Esophagus squamous epithelium (tissue), 5 donors: ENCODE results near the gene CASS4. TPM values are rescaled to one million over a fixed set of nuclear protein-coding genes. Genes with fewer than 3 reads are reported as not detected.
A peak's percentile ranks its signal among the peaks of the same experiment; 100 is the strongest.

ENCODE experiments used
- DNase-seq: peaks from one replicate; lab custom pipeline; 2025; lab: John Stamatoyannopoulos, UW
- H3K27ac ChIP-seq, 4 donors: fragments of 200-600 bp; sonication (generic); one replicate each; pipeline ENCODE4 v1.5.1; 2016 to 2019; ENCODE audit warnings: mild to moderate bottlenecking in 1 of 4
- H3K27me3 ChIP-seq, 4 donors: fragments of 200-600 bp; sonication (generic); 1 replicate in 3 of 4; 2 replicates in 1 of 4; pipeline versions ENCODE4 v1.5.1 to v1.6.0; 2017 to 2021; ENCODE audit warnings: antibody characterized with exemption in 1 of 4
- H3K36me3 ChIP-seq, 3 donors: fragments of 200-600 bp; sonication (generic); one replicate each; pipeline ENCODE4 v1.5.1; 2016 to 2019
- H3K4me1 ChIP-seq, 3 donors: fragments of 200-600 bp; sonication (generic); one replicate each; pipeline ENCODE4 v1.5.1; 2017 to 2019
- H3K4me3 ChIP-seq, 4 donors: fragments of 200-600 bp; sonication (generic); 1 replicate in 3 of 4; 2 replicates in 1 of 4; pipeline ENCODE4 v1.5.1; 2016 to 2019; ENCODE audit warnings: mild to moderate bottlenecking in 2 of 4, moderate library complexity in 1 of 4
- H3K9me3 ChIP-seq, 3 donors: fragments of 200-600 bp; sonication (generic); one replicate each; pipeline ENCODE4 v1.5.1; 2016 to 2019
- CTCF ChIP-seq, 6 experiments: fragments of 450-650 bp in 4 of 6; fragments of 200-600 bp in 2 of 6; sonication (generic) in 2 of 6; IDR thresholded peaks; one replicate each; pipeline ENCODE4 v1.5.1; 2016 to 2019; ENCODE audit warnings: antibody characterized with exemption in 6 of 6, mild to moderate bottlenecking in 4 of 6, moderate library complexity in 4 of 6
- POLR2A ChIP-seq, 4 donors: fragments of 450-650 bp; IDR thresholded peaks; one replicate each; pipeline ENCODE4 v1.6.1; 2017; ENCODE audit warnings: antibody characterized with exemption in 4 of 4, mild to moderate bottlenecking in 4 of 4, moderate library complexity in 3 of 4
- WGBS, 2 donors: methylation state at CpG; one replicate each; pipeline ENCODE4 v1.1.5; 2018; 5-methylcytosine and 5-hydroxymethylcytosine counted together
- intact Hi-C: fragments of 100-400 bp; cut with DNase I; formaldehyde crosslinking; loops from one replicate; pipeline ENCODE4 v1.15.0; 2022
- total RNA-seq, 4 donors: library from RNA; depleted of rRNA; stranded (reverse); fragments of >200 nt; gene quantifications; one replicate each; pipeline ENCODE4 v1.1.0, GENCODE V29; 2016
- donor health status: DM: yes; HTN: yes; CAD: no.

The CASS4 gene
- total RNA-seq, 4 donors from 2014 or later: 0.22 to 1.3 (median 0.63) TPM

GRCh38 chr20:56461576-56461975 is 49.5 kb downstream of the CASS4 start:
- no peaks in the 10 kb centered on the region for H3K36me3 ChIP-seq
- H3K9me3 ChIP-seq: no peaks in the 10 kb centered on the region
- intact Hi-C loops: loop anchor here (10.0 kb wide), 1 partner anchor 67 kb away; the partner anchor contains the start of genes AURKA and CSTF1
- H3K27ac ChIP-seq: no peak overlapping the region
- no peaks in the 10 kb centered on the region for H3K27me3 ChIP-seq
- H3K4me3 ChIP-seq: no peak overlapping the region
- peaks cover 0 to 4% (median 0%) of the 10 kb centered on the region in 3 donors for H3K4me1 ChIP-seq
- no peak for TF ChIP-seq POLR2A (IDR thresholded peaks at IDR 0.05)
- no peak for TF ChIP-seq CTCF (IDR thresholded peaks at IDR 0.05)
- WGBS, 2 donors: 59 to 70% methylated on average over 3 of the region's 3 CpGs
- no peak for DNase-seq

GRCh38 chr20:56463428-56463827 is 51.4 kb downstream of the CASS4 start:
- no peaks in the 10 kb centered on the region for H3K36me3 ChIP-seq
- no peak for TF ChIP-seq POLR2A (IDR thresholded peaks at IDR 0.05)
- TF ChIP-seq CTCF (IDR thresholded peaks at IDR 0.05): no peak
- no peak overlapping the region for H3K4me3 ChIP-seq
- no peaks in the 10 kb centered on the region for H3K27me3 ChIP-seq
- H3K27ac ChIP-seq: no peak overlapping the region
- H3K9me3 ChIP-seq: no peaks in the 10 kb centered on the region
- intact Hi-C loops: loop anchor here (10.0 kb wide), 1 partner anchor 69 kb away; the partner anchor contains the start of genes AURKA and CSTF1
- H3K4me1 ChIP-seq: peaks cover 0 to 12% (median 0%) of the 10 kb centered on the region in 3 donors
- 48 to 93% methylated on average over 3 of the region's 3 CpGs for WGBS, 2 donors
- no peak for DNase-seq

GRCh38 chr20:56465997-56466396 is 53.9 kb downstream of the CASS4 start:
- H3K27ac ChIP-seq: peak overlapping the region in 1 of 4 donors; percentile 39
- H3K27me3 ChIP-seq: no peaks in the 10 kb centered on the region
- intact Hi-C loops: loop anchor here (10.0 kb wide), 1 partner anchor 71 kb away; the partner anchor contains the start of genes AURKA and CSTF1
- H3K4me3 ChIP-seq: no peak overlapping the region
- TF ChIP-seq POLR2A (IDR thresholded peaks at IDR 0.05) (peak in 1 of 4 donors; percentile 15), CTCF (IDR thresholded peaks at IDR 0.05) (no peak)
- 58% methylated on average over 7 of the region's 7 CpGs for WGBS, 2 donors
- no peak for DNase-seq
- H3K36me3 ChIP-seq: peaks cover 0 to 6% (median 0%) of the 10 kb centered on the region in 3 donors
- H3K9me3 ChIP-seq: no peaks in the 10 kb centered on the region
- H3K4me1 ChIP-seq: peaks cover 6 to 34% (median 12%) of the 10 kb centered on the region in 3 donors

- WGBS, 2 donors: 6 to 17% methylated on average over 3 to 4 of the region's 7 CpGs
- no peaks in the 10 kb centered on the region for H3K9me3 ChIP-seq
- H3K27ac ChIP-seq: peak overlapping the region; percentile 90 to 95 (median 90)
- peaks cover 6 to 45% (median 12%) of the 10 kb centered on the region in 3 donors for H3K4me1 ChIP-seq
- peaks cover 0 to 24% (median 0%) of the 10 kb centered on the region in 3 donors for H3K36me3 ChIP-seq
- no peak for DNase-seq
- no peaks in the 10 kb centered on the region for H3K27me3 ChIP-seq
- peak overlapping the region; percentile 59 to 85 (median 70) for H3K4me3 ChIP-seq
- TF ChIP-seq POLR2A (IDR thresholded peaks at IDR 0.05) (no peak), CTCF (IDR thresholded peaks at IDR 0.05) (no peak)
- intact Hi-C loops: loop anchor here (10.0 kb wide), 1 partner anchor 73 kb away; the partner anchor contains the start of genes AURKA and CSTF1
Measured at GRCh38 chr20:56467968-56468315, 55.9 kb downstream of the CASS4 start.

GRCh38 chr20:56468316-56469076 is 56.4 kb downstream of the CASS4 start, which contains the start of gene RTF2:
Gene RTF2 (plus strand): TSS chr20:56468627. CDS start chr20:56468698, 71 bp downstream.
- DNase-seq: peak; percentile 65
- 0% methylated on average over 4 to 11 of the region's 55 CpGs for WGBS, 2 donors
- no peaks in the 10 kb centered on the region for H3K9me3 ChIP-seq
- H3K4me3 ChIP-seq: peak within 1 kb of the TSS; percentile 59 to 85 (median 70)
- peaks cover 6 to 45% (median 12%) of the 10 kb centered on the region in 3 donors for H3K4me1 ChIP-seq
- intact Hi-C loops: loop anchor here (10.0 kb wide), 1 partner anchor 74 kb away; the partner anchor contains the start of genes AURKA and CSTF1
- peaks cover 0 to 29% (median under 1%) of the 10 kb centered on the region in 3 donors for H3K36me3 ChIP-seq
- no peaks in the 10 kb centered on the region for H3K27me3 ChIP-seq
- peak in 1 of 6 experiments; percentile 35 for TF ChIP-seq CTCF (IDR thresholded peaks at IDR 0.05)
- peak in 1 of 4 donors; percentile 59 for TF ChIP-seq POLR2A (IDR thresholded peaks at IDR 0.05)
- peak within 1 kb of the TSS; percentile 90 to 95 (median 90) for H3K27ac ChIP-seq
